Fibroblast of skin of abdomen (primary cell): Measurements from ENCODE around the gene PCSK5.

Experiments used
- DNase-seq: peaks from one replicate; pipeline ENCODE4 v3.0.0-alpha.2; 2013

PCSK5 gene

GRCh38 chr9:76200745-76201144 is 310.3 kb downstream of the PCSK5 start:
- DNase-seq = no peak

GRCh38 chr9:76203373-76203772 is 312.9 kb downstream of the PCSK5 start:
- no peak for DNase-seq

- no peak for DNase-seq
Measured at GRCh38 chr9:76206821-76207220, 316.3 kb downstream of the PCSK5 start.

- DNase-seq = peak; percentile 41
Measured at GRCh38 chr9:76213751-76214150, 323.3 kb downstream of the PCSK5 start.

- DNase-seq = peak; percentile 83
Measured at GRCh38 chr9:76215066-76215465, 324.6 kb downstream of the PCSK5 start.

- DNase-seq = peak; percentile 94
Measured at GRCh38 chr9:76216161-76216649, 325.7 kb downstream of the PCSK5 start.

GRCh38 chr9:76218117-76218885 is 327.8 kb downstream of the PCSK5 start:
- DNase-seq = no peak

- no peak for DNase-seq
Measured at GRCh38 chr9:76218886-76219445, 328.5 kb downstream of the PCSK5 start.

- no peak for DNase-seq
Measured at GRCh38 chr9:76219560-76220151, 329.2 kb downstream of the PCSK5 start.

GRCh38 chr9:76221423-76221822 is 330.9 kb downstream of the PCSK5 start:
- DNase-seq = no peak

- peak; percentile 18 for DNase-seq
Measured at GRCh38 chr9:76223749-76224340, 333.4 kb downstream of the PCSK5 start.

- no peak for DNase-seq
Measured at GRCh38 chr9:76227156-76227555, 336.7 kb downstream of the PCSK5 start.

GRCh38 chr9:76231001-76231400 is 340.5 kb downstream of the PCSK5 start:
- DNase-seq = no peak

- no peak for DNase-seq
Measured at GRCh38 chr9:76232861-76233489, 342.5 kb downstream of the PCSK5 start.

- DNase-seq = no peak
Measured at GRCh38 chr9:76240578-76240977, 350.1 kb downstream of the PCSK5 start.

- no peak for DNase-seq
Measured at GRCh38 chr9:76245518-76245917, 355.0 kb downstream of the PCSK5 start.

GRCh38 chr9:76246680-76247079 is 356.2 kb downstream of the PCSK5 start:
- DNase-seq = no peak

GRCh38 chr9:76247426-76247825 is 357.0 kb downstream of the PCSK5 start:
- DNase-seq = no peak

GRCh38 chr9:76249309-76249708 is 358.8 kb downstream of the PCSK5 start:
- no peak for DNase-seq

GRCh38 chr9:76255781-76256455 is 365.4 kb downstream of the PCSK5 start:
- peak; percentile 85 for DNase-seq

- DNase-seq = no peak
Measured at GRCh38 chr9:76257311-76257710, 366.8 kb downstream of the PCSK5 start.

- no peak for DNase-seq
Measured at GRCh38 chr9:76266649-76267283, 376.3 kb downstream of the PCSK5 start.
